BJ (cell line): ENCODE measurements around the gene CD28. TPM values are rescaled to one million over a fixed set of nuclear protein-coding genes. Genes with fewer than 3 reads are reported as not detected.

Source experiments
- CTCF ChIA-PET: fragments of 350-600 bp; formaldehyde crosslinking; extraction: SDS; loops from one replicate; lab custom pipeline; 2021; ENCODE audit warnings: antibody characterized with exemption, inconsistent platforms; lab: Yijun Ruan, JAX
- POLR2A ChIA-PET: fragments of 300-600 bp; sonication (Branson Sonifier 250); formaldehyde crosslinking; extraction: SDS; loops from one replicate; lab custom pipeline; 2021; ENCODE audit warnings: antibody characterized with exemption; lab: Charles Lee
- DNase-seq: peaks from one replicate; pipeline ENCODE4 v3.0.0-alpha.2; 2011; ENCODE audit warnings: low read depth
- H3K27me3 ChIP-seq: 2 replicates; pipeline ENCODE4 v1.6.0; 2011; ENCODE audit warnings: low read length; ENCODE audit not compliant: control insufficient read depth, insufficient read depth
- H3K36me3 ChIP-seq: 2 replicates; pipeline ENCODE4 v1.5.1; 2011; ENCODE audit warnings: low read length; ENCODE audit not compliant: control insufficient read depth, insufficient read depth
- H3K4me3 ChIP-seq: 2 replicates; pipeline ENCODE4 v1.5.1; 2011; ENCODE audit warnings: low read depth, mild to moderate bottlenecking, control low read depth, low read length
- CTCF ChIP-seq: IDR thresholded peaks from 2 replicates; pipeline ENCODE4 v1.5.1; 2011; ENCODE audit warnings: low read depth, mild to moderate bottlenecking, control low read depth, inconsistent platforms, low read length, moderate library complexity; ENCODE audit not compliant: insufficient read depth
- polyA plus RNA-seq: library from polyadenylated mRNA; depleted of rRNA; stranded (reverse); fragments of >200 nt; gene quantifications from 2 replicates; pipeline ENCODE4 v1.2.3, GENCODE V29; 2011

The CD28 gene
- polyA plus RNA-seq, 1 experiment, result not detected

DNA sequence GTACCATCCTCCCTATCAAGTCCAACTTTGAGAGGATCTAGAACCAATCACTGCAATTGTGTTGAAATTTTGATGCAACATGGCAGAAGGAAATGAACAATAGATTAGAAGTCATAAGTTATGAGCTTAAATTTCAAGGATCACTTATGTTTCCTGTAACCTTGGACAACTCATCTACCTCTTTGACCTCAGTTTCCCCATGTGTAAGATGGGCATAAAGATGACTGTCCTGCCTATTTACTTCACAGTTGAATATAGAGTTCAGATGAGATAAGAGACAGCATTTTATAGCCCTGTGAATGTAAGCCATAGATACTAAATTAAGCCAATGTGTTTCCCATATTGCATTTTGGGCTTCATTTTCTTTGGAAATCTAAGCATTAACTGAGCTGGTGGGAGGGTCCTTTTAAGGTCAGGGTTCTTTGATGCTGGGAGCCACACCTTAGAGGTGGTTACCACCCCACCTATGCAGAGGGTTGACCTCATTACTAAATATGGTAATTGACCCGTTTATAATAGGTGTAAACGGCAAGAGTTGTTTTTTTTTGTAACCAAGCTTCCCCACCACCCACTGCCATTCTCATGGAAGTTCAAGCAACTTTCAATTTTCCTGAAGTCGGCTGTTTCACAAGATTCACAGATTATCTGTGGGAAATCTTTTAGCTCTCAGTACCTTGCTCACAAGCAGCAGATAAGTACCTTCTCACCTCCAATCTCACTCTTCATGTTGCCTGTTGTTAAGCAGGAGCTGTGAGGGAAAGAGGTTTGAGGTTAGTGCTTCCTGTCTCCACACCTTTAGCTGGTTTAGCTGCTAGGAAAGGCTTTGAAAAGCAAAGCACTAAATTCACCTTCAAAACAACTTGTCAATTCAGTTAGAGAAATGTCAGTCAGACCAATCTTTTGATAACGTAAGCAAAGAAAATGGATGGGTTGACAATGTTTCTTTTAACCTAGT is 13.3 kb downstream of the CD28 start:
- DNase-seq, result no peak
- ChIA-PET POLR2A (interaction anchor here (0.7 kb wide), 1 partner anchor 77 kb away, joined by 5 read pairs; no protein-coding TSS in a partner anchor), CTCF (interaction anchor here (0.7 to 1.4 kb wide), 5 partner anchors 9 to 40 kb away, joined by 3 to 5 read pairs (median 3); no protein-coding TSS in a partner anchor)
- no peaks in the 10 kb centered on the region for H3K27me3 ChIP-seq
- no peak for TF ChIP-seq CTCF
- no peak overlapping the region for H3K4me3 ChIP-seq
- H3K36me3 ChIP-seq, result no peaks in the 10 kb centered on the region

- no peak for TF ChIP-seq CTCF
- no peaks in the 10 kb centered on the region for H3K36me3 ChIP-seq
- H3K27me3 ChIP-seq, result no peaks in the 10 kb centered on the region
- ChIA-PET CTCF (interaction anchor here (0.7 to 1.7 kb wide), 3 partner anchors 17 to 61 kb away, joined by 3 to 4 read pairs (median 3); no protein-coding TSS in a partner anchor), POLR2A (no interaction called here)
- no peak for DNase-seq
- H3K4me3 ChIP-seq, result no peak overlapping the region
These were observed 14.7 kb downstream of the CD28 start for GRCh38 chr2:203720915-203721672.

- TF ChIP-seq CTCF, result no peak
- CTCF ChIA-PET, result interaction anchor here (0.7 to 1.7 kb wide), 3 partner anchors 16 to 60 kb away, joined by 3 to 4 read pairs (median 3); no protein-coding TSS in a partner anchor
- no peak overlapping the region for H3K4me3 ChIP-seq
- POLR2A ChIA-PET, result no interaction called here
- H3K36me3 ChIP-seq, result no peaks in the 10 kb centered on the region
- no peaks in the 10 kb centered on the region for H3K27me3 ChIP-seq
- DNase-seq, result no peak
These were observed 15.4 kb downstream of the CD28 start for GRCh38 chr2:203721781-203722300.

- Histone ChIP-seq H3K36me3 (no peaks in the 10 kb centered on the region), H3K27me3 (no peaks in the 10 kb centered on the region), H3K4me3 (no peak overlapping the region)
- CTCF ChIA-PET, result no interaction called here
- DNase-seq, result no peak
- TF ChIP-seq CTCF, result no peak
- POLR2A ChIA-PET, result no interaction called here
These were observed 16.0 kb downstream of the CD28 start for GRCh38 chr2:203722411-203722810.
